ENCODE results near the gene INPP1. TPM values are rescaled to one million over a fixed set of nuclear protein-coding genes. Genes with fewer than 3 reads are reported as not detected.

Gene INPP1
- total RNA-seq, 1 donor from 2014 or later = 6.3 TPM

GRCh38 chr2:190342611-190343010 is 778 bp upstream of the INPP1 start:
- DNase-seq (ENCODE audit: low read depth) = no peak
- TF ChIP-seq CTCF (IDR thresholded peaks at IDR 0.05; ENCODE audit: insufficient read depth, low read length, poor library complexity, severe bottlenecking) = no peak
- Histone ChIP-seq H3K36me3 (ENCODE audit: control insufficient read depth, insufficient read depth, low read length) (no peaks in the 10 kb centered on the region), H3K4me3 (ENCODE audit: low read depth, low read length) (no peak overlapping the region), H3K27me3 (ENCODE audit: control insufficient read depth, insufficient read depth, low read length) (no peaks in the 10 kb centered on the region)

GRCh38 chr2:190343089-190343535 is 277 bp upstream of the INPP1 start:
- H3K36me3 ChIP-seq (ENCODE audit: control insufficient read depth, insufficient read depth, low read length) = no peaks in the 10 kb centered on the region
- DNase-seq (ENCODE audit: low read depth) = no peak
- peak overlapping the region; percentile 59 for H3K4me3 ChIP-seq (ENCODE audit: low read depth, low read length)
- H3K27me3 ChIP-seq (ENCODE audit: control insufficient read depth, insufficient read depth, low read length) = no peaks in the 10 kb centered on the region
- TF ChIP-seq CTCF (IDR thresholded peaks at IDR 0.05; ENCODE audit: insufficient read depth, low read length, poor library complexity, severe bottlenecking) = no peak

GRCh38 chr2:190344276-190344827 is 963 bp downstream of the INPP1 start:
- TF ChIP-seq CTCF (IDR thresholded peaks at IDR 0.05; ENCODE audit: insufficient read depth, low read length, poor library complexity, severe bottlenecking) = peak; percentile 48
- Histone ChIP-seq H3K36me3 (ENCODE audit: control insufficient read depth, insufficient read depth, low read length) (no peaks in the 10 kb centered on the region), H3K27me3 (ENCODE audit: control insufficient read depth, insufficient read depth, low read length) (no peaks in the 10 kb centered on the region), H3K4me3 (ENCODE audit: low read depth, low read length) (peak overlapping the region; percentile 59)
- DNase-seq (ENCODE audit: low read depth) = no peak

GRCh38 chr2:190350371-190350770 is 7.0 kb downstream of the INPP1 start:
- TF ChIP-seq CTCF (IDR thresholded peaks at IDR 0.05; ENCODE audit: insufficient read depth, low read length, poor library complexity, severe bottlenecking) = no peak
- H3K36me3 ChIP-seq (ENCODE audit: control insufficient read depth, insufficient read depth, low read length) = no peaks in the 10 kb centered on the region
- H3K4me3 ChIP-seq (ENCODE audit: low read depth, low read length) = no peak overlapping the region
- no peaks in the 10 kb centered on the region for H3K27me3 ChIP-seq (ENCODE audit: control insufficient read depth, insufficient read depth, low read length)
- no peak for DNase-seq (ENCODE audit: low read depth)

GRCh38 chr2:190351955-190352354 is 8.6 kb downstream of the INPP1 start:
- no peak for TF ChIP-seq CTCF (IDR thresholded peaks at IDR 0.05; ENCODE audit: insufficient read depth, low read length, poor library complexity, severe bottlenecking)
- Histone ChIP-seq H3K4me3 (ENCODE audit: low read depth, low read length) (no peak overlapping the region), H3K36me3 (ENCODE audit: control insufficient read depth, insufficient read depth, low read length) (no peaks in the 10 kb centered on the region), H3K27me3 (ENCODE audit: control insufficient read depth, insufficient read depth, low read length) (no peaks in the 10 kb centered on the region)
- no peak for DNase-seq (ENCODE audit: low read depth)

All from kidney epithelial cell (primary cell).